SK-N-SH treated with all-trans-retinoic acid at 6 μM for 48 hours (cell line): ENCODE data around the gene PLXNA4.

ENCODE experiments used
- ATAC-seq: fragments of 200-7000 bp; cut with Tn5 transposase; 3 replicates; pipeline ENCODE4 v1.9.1; 2020; ENCODE audit warnings: mild to moderate bottlenecking, moderate library complexity
- ARNTL ChIP-seq: fragments of 450-650 bp; formaldehyde crosslinking; IDR thresholded peaks from 2 replicates; pipeline ENCODE4 v1.5.0; 2020; ENCODE audit warnings: low read depth, mild to moderate bottlenecking, moderate library complexity, borderline replicate concordance
- BACH2 ChIP-seq: fragments of 250-450 bp; sonication (Bioruptor Pico); IDR thresholded peaks from 2 replicates; pipeline ENCODE4 v1.9.0; 2021; ENCODE audit warnings: mild to moderate bottlenecking, borderline replicate concordance
- CSDC2 ChIP-seq: fragments of 250-450 bp; sonication (Bioruptor Pico); IDR thresholded peaks from 2 replicates; pipeline ENCODE4 v1.5.0; 2020; ENCODE audit warnings: mild to moderate bottlenecking, moderate library complexity
- CSRNP3 ChIP-seq: fragments of 250-450 bp; sonication (Bioruptor Pico); IDR thresholded peaks from 2 replicates; pipeline ENCODE4 v1.5.1; 2021; ENCODE audit warnings: mild to moderate bottlenecking, moderate library complexity
- ESRRG ChIP-seq: fragments of 250-450 bp; sonication (Bioruptor Pico); IDR thresholded peaks from 2 replicates; pipeline ENCODE4 v1.6.1; 2021; ENCODE audit warnings: mild to moderate bottlenecking
- GLIS3 ChIP-seq: fragments of 250-450 bp; sonication (Bioruptor Pico); IDR thresholded peaks from 2 replicates; pipeline ENCODE4 v1.5.0; 2020; ENCODE audit warnings: mild to moderate bottlenecking, moderate library complexity
- ISL1 ChIP-seq: fragments of 250-450 bp; sonication (Bioruptor Pico); IDR thresholded peaks from 2 replicates; pipeline ENCODE4 v2.1.2; 2022; ENCODE audit warnings: mild to moderate bottlenecking, moderate library complexity
- OSR1 ChIP-seq: fragments of 250-450 bp; sonication (Bioruptor Pico); IDR thresholded peaks from 2 replicates; pipeline ENCODE4 v1.8.0; 2022; ENCODE audit warnings: moderate library complexity, mild to moderate bottlenecking, inconsistent platforms
- PATZ1 ChIP-seq: fragments of 250-450 bp; sonication (Bioruptor Pico); IDR thresholded peaks from 2 replicates; pipeline ENCODE4 v1.8.0; 2020; ENCODE audit warnings: mild to moderate bottlenecking, moderate library complexity, borderline replicate concordance
- PPARA ChIP-seq: fragments of 250-450 bp; sonication (Bioruptor Pico); IDR thresholded peaks from 2 replicates; pipeline ENCODE4 v1.5.0; 2020; ENCODE audit warnings: mild to moderate bottlenecking, borderline replicate concordance
- RARB ChIP-seq: fragments of 250-450 bp; sonication (Bioruptor Pico); IDR thresholded peaks from 2 replicates; pipeline ENCODE4 v1.8.0; 2021; ENCODE audit warnings: mild to moderate bottlenecking, moderate library complexity
- SNAI2 ChIP-seq: fragments of 250-450 bp; sonication (Bioruptor Pico); IDR thresholded peaks from 2 replicates; pipeline ENCODE4 v1.5.0; 2020; ENCODE audit warnings: mild to moderate bottlenecking, moderate library complexity
- TCF4 ChIP-seq: fragments of 250-450 bp; sonication (Bioruptor Pico); IDR thresholded peaks from 2 replicates; pipeline ENCODE4 v1.8.0; 2021; ENCODE audit warnings: mild to moderate bottlenecking, moderate library complexity, borderline replicate concordance
- TOX ChIP-seq: fragments of 250-450 bp; sonication (Bioruptor Pico); IDR thresholded peaks from 2 replicates; pipeline ENCODE4 v1.8.0; 2021; ENCODE audit warnings: mild to moderate bottlenecking, moderate library complexity, borderline replicate concordance
- TSHZ2 ChIP-seq: fragments of 250-450 bp; sonication (Bioruptor Pico); IDR thresholded peaks from 2 replicates; pipeline ENCODE4 v1.5.0; 2020; ENCODE audit warnings: mild to moderate bottlenecking, moderate library complexity
- ZC3H10 ChIP-seq: fragments of 250-450 bp; sonication (Bioruptor Pico); IDR thresholded peaks from 2 replicates; pipeline ENCODE4 v1.5.1; 2021; ENCODE audit warnings: mild to moderate bottlenecking, moderate library complexity
- ZFP3 ChIP-seq: fragments of 250-450 bp; sonication (Bioruptor Pico); IDR thresholded peaks from 2 replicates; pipeline ENCODE4 v1.5.0; 2020; ENCODE audit warnings: mild to moderate bottlenecking, moderate library complexity
- ZFP30 ChIP-seq: fragments of 450-650 bp; formaldehyde crosslinking; IDR thresholded peaks from 2 replicates; pipeline ENCODE4 v1.5.0; 2022; ENCODE audit warnings: mild to moderate bottlenecking, moderate library complexity
- ZNF565 ChIP-seq: fragments of 450-650 bp; formaldehyde crosslinking; conservative IDR thresholded peaks from 2 replicates; pipeline ENCODE4 v1.5.0; 2020; ENCODE audit warnings: low read depth, mild to moderate bottlenecking, moderate library complexity
- ZNF8 ChIP-seq: fragments of 450-650 bp; formaldehyde crosslinking; IDR thresholded peaks from 2 replicates; pipeline ENCODE4 v1.5.0; 2020; ENCODE audit warnings: mild to moderate bottlenecking, moderate library complexity
- TF ChIP-seq, protein P1 (sequence below): fragments of 250-450 bp; sonication (Bioruptor Pico); IDR thresholded peaks from 2 replicates; pipeline ENCODE4 v1.8.0; 2021; ENCODE audit warnings: low read depth, mild to moderate bottlenecking, moderate library complexity, borderline replicate concordance

Gene PLXNA4

GRCh38 chr7:132290021-132290420 is 286.2 kb downstream of the PLXNA4 start:
- ATAC-seq = no peak
- TF ChIP-seq ISL1 (CRISPR knock-in tag) (no peak), TOX (CRISPR knock-in tag) (no peak), RARB (CRISPR knock-in tag) (no peak), ZC3H10 (no peak), SNAI2 (CRISPR knock-in tag) (no peak), BACH2 (CRISPR knock-in tag) (no peak), ZNF565 (CRISPR knock-in tag) (no peak), CSRNP3 (CRISPR knock-in tag) (no peak), TSHZ2 (CRISPR knock-in tag) (no peak), ZNF8 (CRISPR knock-in tag) (no peak), PATZ1 (no peak), CSDC2 (CRISPR knock-in tag) (no peak), ZFP3 (no peak)

GRCh38 chr7:132286836-132287235 is 289.4 kb downstream of the PLXNA4 start:
- no peak for ATAC-seq
- TF ChIP-seq TOX (CRISPR knock-in tag) = no peak
- no peak for TF ChIP-seq ISL1 (CRISPR knock-in tag)
- TF ChIP-seq ZFP30 (CRISPR knock-in tag) = no peak
- no peak for TF ChIP-seq CSDC2 (CRISPR knock-in tag)
- no peak for TF ChIP-seq ESRRG (CRISPR knock-in tag)
- TF ChIP-seq BACH2 (CRISPR knock-in tag) = no peak

DNA sequence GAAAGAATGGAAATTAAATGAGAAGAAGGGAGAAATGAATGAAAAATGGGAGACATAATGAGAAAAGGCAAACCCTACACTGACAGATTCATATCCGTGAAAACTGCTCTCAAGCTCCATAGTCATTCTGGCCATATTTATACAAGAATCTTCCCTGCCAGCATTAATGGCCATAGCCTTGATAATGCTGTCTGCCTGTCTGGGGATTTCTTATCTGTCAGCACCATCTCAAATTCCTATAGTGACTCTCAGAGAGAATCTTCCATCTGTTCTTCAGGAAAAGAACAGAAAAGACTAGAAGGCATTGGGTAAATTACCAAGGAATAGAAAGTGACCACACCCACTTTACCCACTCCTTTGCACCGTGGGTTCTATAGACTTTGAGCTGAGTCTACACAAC is 295.9 kb downstream of the PLXNA4 start:
- ATAC-seq = no peak
- TF ChIP-seq ARNTL (CRISPR knock-in tag) = no peak
- peak; percentile 57 for TF ChIP-seq ISL1 (CRISPR knock-in tag)
- TF ChIP-seq SNAI2 (CRISPR knock-in tag) = 0 out of 2 replicates have a peak, but pooled peaks have one; percentile 16
- TF ChIP-seq, all 23 proteins: peak for 2

GRCh38 chr7:132279718-132280117 is 296.6 kb downstream of the PLXNA4 start:
- ATAC-seq = no peak
- no peak for TF ChIP-seq ISL1 (CRISPR knock-in tag)
- no peak for TF ChIP-seq RARB (CRISPR knock-in tag)
- TF ChIP-seq PPARA (CRISPR knock-in tag) = no peak
- TF ChIP-seq, protein P1, sequence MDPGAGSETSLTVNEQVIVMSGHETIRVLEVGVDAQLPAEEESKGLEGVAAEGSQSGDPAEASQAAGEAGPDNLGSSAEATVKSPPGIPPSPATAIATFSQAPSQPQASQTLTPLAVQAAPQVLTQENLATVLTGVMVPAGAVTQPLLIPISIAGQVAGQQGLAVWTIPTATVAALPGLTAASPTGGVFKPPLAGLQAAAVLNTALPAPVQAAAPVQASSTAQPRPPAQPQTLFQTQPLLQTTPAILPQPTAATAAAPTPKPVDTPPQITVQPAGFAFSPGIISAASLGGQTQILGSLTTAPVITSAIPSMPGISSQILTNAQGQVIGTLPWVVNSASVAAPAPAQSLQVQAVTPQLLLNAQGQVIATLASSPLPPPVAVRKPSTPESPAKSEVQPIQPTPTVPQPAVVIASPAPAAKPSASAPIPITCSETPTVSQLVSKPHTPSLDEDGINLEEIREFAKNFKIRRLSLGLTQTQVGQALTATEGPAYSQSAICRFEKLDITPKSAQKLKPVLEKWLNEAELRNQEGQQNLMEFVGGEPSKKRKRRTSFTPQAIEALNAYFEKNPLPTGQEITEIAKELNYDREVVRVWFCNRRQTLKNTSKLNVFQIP (CRISPR knock-in tag) = no peak
- no peak for TF ChIP-seq GLIS3 (CRISPR knock-in tag)
- no peak for TF ChIP-seq TSHZ2 (CRISPR knock-in tag)
- no peak for TF ChIP-seq ZNF565 (CRISPR knock-in tag)
- TF ChIP-seq ZNF8 (CRISPR knock-in tag) = no peak
- no peak for TF ChIP-seq OSR1 (CRISPR knock-in tag)
- no peak for TF ChIP-seq CSRNP3 (CRISPR knock-in tag)
- no peak for TF ChIP-seq TCF4 (CRISPR knock-in tag)
- no peak for TF ChIP-seq ZC3H10
- no peak for TF ChIP-seq ZFP30 (CRISPR knock-in tag)
- no peak for TF ChIP-seq CSDC2 (CRISPR knock-in tag)
- no peak for TF ChIP-seq SNAI2 (CRISPR knock-in tag)
